Panc1 (cell line): Measurements from ENCODE around the gene SLC9B1. TPM values are rescaled to one million over a fixed set of nuclear protein-coding genes. Genes with fewer than 3 reads are reported as not detected.
"Not testable (repeated sequence)": the region's sequence is repeated elsewhere in the genome, so short reads cannot be mapped to it uniquely, and the experiment has no call there.

ENCODE experiments used
- ATAC-seq: fragments of 200-7000 bp; cut with Tn5 transposase; 2 replicates; pipeline ENCODE4 v1.9.1; 2020; ENCODE audit warnings: mild to moderate bottlenecking, moderate library complexity
- BruUV-seq: library from RNA; stranded (reverse); fragments of 400-500 nt; replicated peaks from 2 replicates; lab custom pipeline; 2021; lab: Mats Ljungman, UMichigan
- CTCF ChIA-PET: fragments of 300-600 bp; sonication (Branson Sonifier 250); formaldehyde crosslinking; loops from one replicate; lab custom pipeline; 2022; ENCODE audit warnings: antibody characterized with exemption; lab: Charles Lee
- POLR2A ChIA-PET: fragments of 300-600 bp; sonication (Branson Sonifier 250); formaldehyde crosslinking; loops from one replicate; lab custom pipeline; 2022; ENCODE audit warnings: antibody characterized with exemption; lab: Charles Lee
- DNase-seq: peaks from one replicate; pipeline ENCODE4 v3.0.0-alpha.2; 2010; ENCODE audit warnings: low read depth, low spot score
- H3K27ac ChIP-seq: 2 replicates; pipeline ENCODE4 v1.5.1; 2011; ENCODE audit warnings: mild to moderate bottlenecking, low read length, inconsistent platforms
- H3K27me3 ChIP-seq: fragments of 200-500 bp; sonication (Bioruptor generic); 2 replicates; pipeline ENCODE4 v1.6.0; 2014; ENCODE audit warnings: low read length, inconsistent platforms; ENCODE audit not compliant: control insufficient read depth, insufficient read depth
- H3K36me3 ChIP-seq: fragments of 200-500 bp; sonication (Bioruptor generic); 2 replicates; pipeline ENCODE4 v1.5.1; 2014; ENCODE audit warnings: inconsistent platforms, mild to moderate bottlenecking, low read length, moderate library complexity; ENCODE audit not compliant: control insufficient read depth, insufficient read depth
- H3K4me1 ChIP-seq: 2 replicates; pipeline ENCODE4 v1.5.1; 2011; ENCODE audit warnings: inconsistent platforms, mild to moderate bottlenecking, low read length, moderate library complexity; ENCODE audit not compliant: control insufficient read depth, insufficient read depth
- H3K4me3 ChIP-seq, 2 experiments: 2 replicates each; pipeline ENCODE4 v1.5.1; 2011 to 2012; ENCODE audit warnings: low read depth in 2 of 2, low read length in 2 of 2, mild to moderate bottlenecking in 2 of 2, inconsistent platforms in 1 of 2, moderate library complexity in 1 of 2
- H3K9me3 ChIP-seq: fragments of 200-500 bp; sonication (Bioruptor generic); 2 replicates; pipeline ENCODE4 v1.5.1; 2014; ENCODE audit warnings: low read depth, mild to moderate bottlenecking, inconsistent platforms, low read length, moderate library complexity; ENCODE audit not compliant: control insufficient read depth, insufficient read depth
- POLR2AphosphoS5 ChIP-seq: IDR thresholded peaks from 2 replicates; pipeline ENCODE4 v1.6.1; 2012; ENCODE audit warnings: mild to moderate bottlenecking, low read depth, low read length, moderate library complexity
- SIN3A ChIP-seq: IDR thresholded peaks from 2 replicates; pipeline ENCODE4 v1.6.1; 2012; ENCODE audit warnings: low read depth, mild to moderate bottlenecking, low read length, moderate library complexity, borderline replicate concordance; ENCODE audit not compliant: insufficient read depth
- TCF7L2 ChIP-seq: IDR thresholded peaks from 2 replicates; pipeline ENCODE4 v1.6.1; 2011; ENCODE audit warnings: mild to moderate bottlenecking, low read depth, low read length, inconsistent platforms
- in situ Hi-C: cut with HindIII; loops from 2 replicates; pipeline ENCODE4 v1.10.0; 2016; ENCODE audit warnings: low sequenced_read_pairs, low pct_unique_long_range_greater_than_20kb
- intact Hi-C: fragments of 100-400 bp; cut with micrococcal nuclease; formaldehyde crosslinking; loops from one replicate; pipeline ENCODE4 v1.10.0; 2022; ENCODE audit not compliant: unreplicated experiment
- total RNA-seq: library from RNA; stranded (reverse); gene quantifications from one replicate; pipeline ENCODE4 v1.2.1, GENCODE V29; 2021; ENCODE audit not compliant: unreplicated experiment
- TF ChIP-seq, protein P1 (sequence below), 2 experiments: IDR thresholded peaks; 2 replicates each; pipeline ENCODE4 v1.6.1; 2011 to 2012; ENCODE audit warnings: low read depth in 2 of 2, control low read depth in 1 of 2, low read length in 1 of 2, mild to moderate bottlenecking in 1 of 2, moderate library complexity in 1 of 2; ENCODE audit not compliant: insufficient read depth in 1 of 2
- TF ChIP-seq, protein P2 (sequence below): fragments of 450-650 bp; IDR thresholded peaks from 2 replicates; pipeline ENCODE4 v1.5.1; 2017; ENCODE audit warnings: mild to moderate bottlenecking

The SLC9B1 gene
- total RNA-seq, 1 experiment from 2014 or later: 0.41 TPM

DNA sequence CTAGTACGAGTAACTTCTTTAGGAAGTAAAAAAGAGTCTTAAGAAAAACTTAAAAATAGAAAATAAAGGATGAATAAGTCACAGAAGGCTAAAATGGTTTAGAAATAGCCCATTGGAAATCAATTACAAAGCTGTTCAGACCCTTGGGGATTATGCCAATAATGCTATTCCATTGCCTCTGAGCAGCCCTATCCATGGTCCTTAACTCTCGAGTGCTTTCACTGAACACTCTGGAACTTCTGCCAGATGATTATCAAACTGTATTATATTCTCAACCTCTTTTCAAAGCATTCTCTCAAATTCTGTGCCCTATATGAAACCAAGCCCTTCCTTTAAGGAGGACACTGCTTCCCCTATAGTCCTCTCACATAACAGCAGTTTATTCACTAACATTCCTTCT, 17.0 kb downstream of the SLC9B1 start:
- in situ Hi-C loops (no loop called here), intact Hi-C loops (no loop called here)
- no peak for DNase-seq
- TF ChIP-seq POLR2AphosphoS5 (no peak), SIN3A (no peak), TCF7L2 (no peak)
- TF ChIP-seq, protein P1, sequence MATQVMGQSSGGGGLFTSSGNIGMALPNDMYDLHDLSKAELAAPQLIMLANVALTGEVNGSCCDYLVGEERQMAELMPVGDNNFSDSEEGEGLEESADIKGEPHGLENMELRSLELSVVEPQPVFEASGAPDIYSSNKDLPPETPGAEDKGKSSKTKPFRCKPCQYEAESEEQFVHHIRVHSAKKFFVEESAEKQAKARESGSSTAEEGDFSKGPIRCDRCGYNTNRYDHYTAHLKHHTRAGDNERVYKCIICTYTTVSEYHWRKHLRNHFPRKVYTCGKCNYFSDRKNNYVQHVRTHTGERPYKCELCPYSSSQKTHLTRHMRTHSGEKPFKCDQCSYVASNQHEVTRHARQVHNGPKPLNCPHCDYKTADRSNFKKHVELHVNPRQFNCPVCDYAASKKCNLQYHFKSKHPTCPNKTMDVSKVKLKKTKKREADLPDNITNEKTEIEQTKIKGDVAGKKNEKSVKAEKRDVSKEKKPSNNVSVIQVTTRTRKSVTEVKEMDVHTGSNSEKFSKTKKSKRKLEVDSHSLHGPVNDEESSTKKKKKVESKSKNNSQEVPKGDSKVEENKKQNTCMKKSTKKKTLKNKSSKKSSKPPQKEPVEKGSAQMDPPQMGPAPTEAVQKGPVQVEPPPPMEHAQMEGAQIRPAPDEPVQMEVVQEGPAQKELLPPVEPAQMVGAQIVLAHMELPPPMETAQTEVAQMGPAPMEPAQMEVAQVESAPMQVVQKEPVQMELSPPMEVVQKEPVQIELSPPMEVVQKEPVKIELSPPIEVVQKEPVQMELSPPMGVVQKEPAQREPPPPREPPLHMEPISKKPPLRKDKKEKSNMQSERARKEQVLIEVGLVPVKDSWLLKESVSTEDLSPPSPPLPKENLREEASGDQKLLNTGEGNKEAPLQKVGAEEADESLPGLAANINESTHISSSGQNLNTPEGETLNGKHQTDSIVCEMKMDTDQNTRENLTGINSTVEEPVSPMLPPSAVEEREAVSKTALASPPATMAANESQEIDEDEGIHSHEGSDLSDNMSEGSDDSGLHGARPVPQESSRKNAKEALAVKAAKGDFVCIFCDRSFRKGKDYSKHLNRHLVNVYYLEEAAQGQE (IDR thresholded peaks at IDR 0.05; ENCODE audit: insufficient read depth in 1 of 2, low read depth in 2 of 2, low read length in 1 of 2): peak; percentile 52 to 73; a peak in 2 of 4 replicates
- TF ChIP-seq, protein P2, sequence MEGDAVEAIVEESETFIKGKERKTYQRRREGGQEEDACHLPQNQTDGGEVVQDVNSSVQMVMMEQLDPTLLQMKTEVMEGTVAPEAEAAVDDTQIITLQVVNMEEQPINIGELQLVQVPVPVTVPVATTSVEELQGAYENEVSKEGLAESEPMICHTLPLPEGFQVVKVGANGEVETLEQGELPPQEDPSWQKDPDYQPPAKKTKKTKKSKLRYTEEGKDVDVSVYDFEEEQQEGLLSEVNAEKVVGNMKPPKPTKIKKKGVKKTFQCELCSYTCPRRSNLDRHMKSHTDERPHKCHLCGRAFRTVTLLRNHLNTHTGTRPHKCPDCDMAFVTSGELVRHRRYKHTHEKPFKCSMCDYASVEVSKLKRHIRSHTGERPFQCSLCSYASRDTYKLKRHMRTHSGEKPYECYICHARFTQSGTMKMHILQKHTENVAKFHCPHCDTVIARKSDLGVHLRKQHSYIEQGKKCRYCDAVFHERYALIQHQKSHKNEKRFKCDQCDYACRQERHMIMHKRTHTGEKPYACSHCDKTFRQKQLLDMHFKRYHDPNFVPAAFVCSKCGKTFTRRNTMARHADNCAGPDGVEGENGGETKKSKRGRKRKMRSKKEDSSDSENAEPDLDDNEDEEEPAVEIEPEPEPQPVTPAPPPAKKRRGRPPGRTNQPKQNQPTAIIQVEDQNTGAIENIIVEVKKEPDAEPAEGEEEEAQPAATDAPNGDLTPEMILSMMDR: no peak
- ChIA-PET CTCF (no interaction called here), POLR2A (no interaction called here)
- Histone ChIP-seq H3K4me3 (no peak overlapping the region), H3K27ac (no peak overlapping the region), H3K9me3 (no peaks in the 10 kb centered on the region), H3K36me3 (no peaks in the 10 kb centered on the region), H3K27me3 (no peaks in the 10 kb centered on the region), H3K4me1 (no peaks in the 10 kb centered on the region)
- no TSS peak for BruUV-seq
- ATAC-seq: no peak

DNA sequence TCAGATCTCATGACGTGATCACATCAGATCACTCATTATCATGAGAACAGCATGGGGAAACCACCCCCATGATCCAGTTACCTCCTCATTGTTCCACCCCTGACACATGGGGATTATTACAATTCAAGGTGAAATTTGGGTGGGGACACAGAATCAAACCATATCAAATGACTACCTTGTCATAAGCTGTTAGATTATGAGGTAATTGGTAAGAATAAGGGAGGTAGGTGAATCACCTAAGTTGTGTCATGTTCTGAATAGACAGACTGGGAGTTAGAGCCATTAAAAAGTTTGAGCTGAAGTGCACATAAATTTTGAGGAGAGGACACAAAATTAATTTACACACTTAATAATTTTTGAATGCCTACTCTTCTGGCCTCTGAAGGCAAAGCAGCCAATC, 24.7 kb downstream of the SLC9B1 start:
- H3K9me3 ChIP-seq: no peaks in the 10 kb centered on the region
- no peak for TF ChIP-seq POLR2AphosphoS5
- no peak for TF ChIP-seq TCF7L2
- TF ChIP-seq, protein P2: no peak
- TF ChIP-seq SIN3A: no peak
- TF ChIP-seq, protein P1 (IDR thresholded peaks at IDR 0.05; ENCODE audit: insufficient read depth in 1 of 2, low read depth in 2 of 2, low read length in 1 of 2): no peak
- no peaks in the 10 kb centered on the region; the same call in 1 of the 2 replicates for H3K4me1 ChIP-seq
- ChIA-PET POLR2A (no interaction called here), CTCF (no interaction called here)
- BruUV-seq: no TSS peak
- in situ Hi-C loops (no loop called here), intact Hi-C loops (no loop called here)
- no peak overlapping the region for H3K4me3 ChIP-seq
- ATAC-seq (no peak), DNase-seq (no peak)
- H3K27me3 ChIP-seq: no peaks in the 10 kb centered on the region
- no peak overlapping the region for H3K27ac ChIP-seq
- no peaks in the 10 kb centered on the region for H3K36me3 ChIP-seq

DNA sequence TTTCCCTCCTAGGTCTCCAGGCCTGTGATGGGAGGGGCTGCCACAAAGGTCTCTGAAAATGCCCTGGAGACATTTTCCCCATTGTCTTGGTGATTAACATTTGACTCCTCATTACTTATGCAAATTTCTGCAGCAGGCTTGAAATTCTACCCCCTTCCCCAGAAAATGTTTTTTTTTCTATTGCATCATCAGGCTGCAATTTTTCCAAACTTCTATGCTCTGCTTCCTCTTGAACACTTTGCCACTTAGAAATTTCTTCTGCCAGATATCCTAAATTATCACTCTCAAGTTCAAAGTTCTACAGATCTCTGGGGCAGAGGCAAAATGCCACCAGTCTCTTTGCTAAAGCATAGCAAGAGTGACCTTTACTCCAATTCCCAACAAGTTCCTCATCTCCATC, 25.5 kb downstream of the SLC9B1 start:
- CTCF ChIA-PET, ATAC-seq, intact Hi-C loops, H3K4me3 ChIP-seq, H3K9me3 ChIP-seq, H3K27me3 ChIP-seq, H3K27ac ChIP-seq, BruUV-seq, H3K36me3 ChIP-seq, DNase-seq, in situ Hi-C loops, POLR2A ChIA-PET, H3K4me1 ChIP-seq: not testable (repeated sequence)
